ENCODE results near the gene MYB. TPM values are rescaled to one million over a fixed set of nuclear protein-coding genes. Genes with fewer than 3 reads are reported as not detected.

Gene MYB
- total and polyA plus RNA-seq, 2 donors from 2014 or later: 1.3 TPM; not detected in 1

- no peak overlapping the region for H3K4me3 ChIP-seq (ENCODE audit: low read length in 3 of 3)
- FAIRE-seq (no peak), DNase-seq (no peak)
- H3K4me1 ChIP-seq (ENCODE audit: control insufficient read depth in 2 of 3, insufficient read depth in 2 of 3, low read depth in 1 of 3, low read length in 3 of 3): no peaks in the 10 kb centered on the region
- H3K27me3 ChIP-seq (ENCODE audit: control insufficient read depth, insufficient read depth, low read length): no peaks in the 10 kb centered on the region
- no peaks in the 10 kb centered on the region for H3K9me3 ChIP-seq (ENCODE audit: control insufficient read depth in 2 of 3, insufficient read depth in 1 of 3, low read length in 3 of 3)
- intact Hi-C loops (cut with DNase I): no loop called here
- TF ChIP-seq, protein P1, sequence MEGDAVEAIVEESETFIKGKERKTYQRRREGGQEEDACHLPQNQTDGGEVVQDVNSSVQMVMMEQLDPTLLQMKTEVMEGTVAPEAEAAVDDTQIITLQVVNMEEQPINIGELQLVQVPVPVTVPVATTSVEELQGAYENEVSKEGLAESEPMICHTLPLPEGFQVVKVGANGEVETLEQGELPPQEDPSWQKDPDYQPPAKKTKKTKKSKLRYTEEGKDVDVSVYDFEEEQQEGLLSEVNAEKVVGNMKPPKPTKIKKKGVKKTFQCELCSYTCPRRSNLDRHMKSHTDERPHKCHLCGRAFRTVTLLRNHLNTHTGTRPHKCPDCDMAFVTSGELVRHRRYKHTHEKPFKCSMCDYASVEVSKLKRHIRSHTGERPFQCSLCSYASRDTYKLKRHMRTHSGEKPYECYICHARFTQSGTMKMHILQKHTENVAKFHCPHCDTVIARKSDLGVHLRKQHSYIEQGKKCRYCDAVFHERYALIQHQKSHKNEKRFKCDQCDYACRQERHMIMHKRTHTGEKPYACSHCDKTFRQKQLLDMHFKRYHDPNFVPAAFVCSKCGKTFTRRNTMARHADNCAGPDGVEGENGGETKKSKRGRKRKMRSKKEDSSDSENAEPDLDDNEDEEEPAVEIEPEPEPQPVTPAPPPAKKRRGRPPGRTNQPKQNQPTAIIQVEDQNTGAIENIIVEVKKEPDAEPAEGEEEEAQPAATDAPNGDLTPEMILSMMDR (IDR thresholded peaks at IDR 0.05; ENCODE audit: borderline replicate concordance, extremely low read depth, insufficient read depth): no peak
- H3K27ac ChIP-seq (ENCODE audit: low read depth in 2 of 2, low read length in 2 of 2): no peak overlapping the region
- H3K9ac ChIP-seq (ENCODE audit: low read length in 3 of 3): no peak overlapping the region
- no peaks in the 10 kb centered on the region for H3K36me3 ChIP-seq (ENCODE audit: control insufficient read depth in 2 of 3, insufficient read depth in 3 of 3, low read length in 3 of 3)
Measured at GRCh38 chr6:135195041-135195440, 13.9 kb downstream of the MYB start.

DNA sequence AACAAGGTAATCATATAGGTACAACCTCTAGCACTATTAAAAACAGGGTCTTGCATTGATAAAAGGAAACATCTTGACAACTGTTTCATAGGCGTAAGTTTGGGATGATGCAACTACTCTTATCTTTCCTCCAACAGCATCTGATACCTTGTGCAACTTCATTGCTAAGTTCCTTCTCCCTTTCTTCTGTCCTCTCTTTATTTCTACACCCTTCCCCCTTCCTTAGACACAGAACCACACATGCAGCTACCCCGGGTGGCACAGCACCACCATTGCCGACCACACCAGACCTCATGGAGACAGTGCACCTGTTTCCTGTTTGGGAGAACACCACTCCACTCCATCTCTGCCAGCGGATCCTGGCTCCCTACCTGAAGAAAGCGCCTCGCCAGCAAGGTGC, 14.4 kb downstream of the MYB start:
- H3K27ac ChIP-seq (ENCODE audit: low read depth in 2 of 2, low read length in 2 of 2): no peak overlapping the region

GRCh38 chr6:135196739-135197510, 15.8 kb downstream of the MYB start:
- DNase-seq (no peak), FAIRE-seq (no peak)
- no peak overlapping the region for H3K4me3 ChIP-seq (ENCODE audit: low read length in 3 of 3)
- H3K27ac ChIP-seq (ENCODE audit: low read depth in 2 of 2, low read length in 2 of 2): no peak overlapping the region
- TF ChIP-seq, protein P1 (IDR thresholded peaks at IDR 0.05; ENCODE audit: borderline replicate concordance, extremely low read depth, insufficient read depth): no peak
- intact Hi-C loops (cut with DNase I): no loop called here
- H3K9ac ChIP-seq (ENCODE audit: low read length in 3 of 3): no peak overlapping the region
- no peaks in the 10 kb centered on the region for H3K36me3 ChIP-seq (ENCODE audit: control insufficient read depth in 2 of 3, insufficient read depth in 3 of 3, low read length in 3 of 3)
- no peaks in the 10 kb centered on the region for H3K9me3 ChIP-seq (ENCODE audit: control insufficient read depth in 2 of 3, insufficient read depth in 1 of 3, low read length in 3 of 3)
- no peaks in the 10 kb centered on the region for H3K4me1 ChIP-seq (ENCODE audit: control insufficient read depth in 2 of 3, insufficient read depth in 2 of 3, low read depth in 1 of 3, low read length in 3 of 3)
- no peaks in the 10 kb centered on the region for H3K27me3 ChIP-seq (ENCODE audit: control insufficient read depth, insufficient read depth, low read length)

More for the DNA sequence above, 14.4 kb downstream of the MYB start:
- Histone ChIP-seq H3K9me3 (ENCODE audit: control insufficient read depth in 2 of 3, insufficient read depth in 1 of 3, low read length in 3 of 3) (no peaks in the 10 kb centered on the region), H3K27me3 (ENCODE audit: control insufficient read depth, insufficient read depth, low read length) (no peaks in the 10 kb centered on the region), H3K4me1 (ENCODE audit: control insufficient read depth in 2 of 3, insufficient read depth in 2 of 3, low read depth in 1 of 3, low read length in 3 of 3) (no peaks in the 10 kb centered on the region), H3K4me3 (ENCODE audit: low read length in 3 of 3) (no peak overlapping the region), H3K36me3 (ENCODE audit: control insufficient read depth in 2 of 3, insufficient read depth in 3 of 3, low read length in 3 of 3) (no peaks in the 10 kb centered on the region), H3K9ac (ENCODE audit: low read length in 3 of 3) (no peak overlapping the region)
- intact Hi-C loops (cut with DNase I): no loop called here
- TF ChIP-seq, protein P1 (IDR thresholded peaks at IDR 0.05; ENCODE audit: borderline replicate concordance, extremely low read depth, insufficient read depth): no peak
- FAIRE-seq (no peak), DNase-seq (no peak)
